ENCODE data around the gene ADCYAP1.

Gene ADCYAP1

DNA sequence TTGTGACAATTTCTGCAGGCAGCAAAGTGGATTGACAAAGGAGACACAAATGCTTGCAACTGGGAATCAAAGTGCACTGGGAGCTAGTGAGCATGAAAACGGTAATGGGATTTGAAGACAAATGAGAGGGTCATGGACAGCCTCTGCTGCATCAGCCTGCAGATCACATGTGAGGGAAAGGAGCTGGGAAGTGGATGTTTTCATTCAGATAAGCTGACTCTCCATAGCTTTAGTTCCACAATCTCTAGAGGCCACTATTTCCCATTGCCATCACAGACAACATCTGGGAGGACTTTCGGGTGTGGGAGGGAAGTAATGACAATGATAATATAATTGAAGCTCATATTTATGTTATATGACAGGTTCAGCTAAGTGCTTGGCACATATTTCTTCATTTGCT lies 28.4 kb downstream of the ADCYAP1 start:
- Mint-ChIP-seq H3K9me3 (no peaks in the 10 kb centered on the region), H3K36me3 (ENCODE audit: low read depth) (no peaks in the 10 kb centered on the region), H3K27me3 (no peaks in the 10 kb centered on the region), H3K27ac (no peak overlapping the region), H3K4me3 (no peak overlapping the region), H3K4me1 (no peaks in the 10 kb centered on the region)
- no peak for DNase-seq
- ATAC-seq, result no peak

DNA sequence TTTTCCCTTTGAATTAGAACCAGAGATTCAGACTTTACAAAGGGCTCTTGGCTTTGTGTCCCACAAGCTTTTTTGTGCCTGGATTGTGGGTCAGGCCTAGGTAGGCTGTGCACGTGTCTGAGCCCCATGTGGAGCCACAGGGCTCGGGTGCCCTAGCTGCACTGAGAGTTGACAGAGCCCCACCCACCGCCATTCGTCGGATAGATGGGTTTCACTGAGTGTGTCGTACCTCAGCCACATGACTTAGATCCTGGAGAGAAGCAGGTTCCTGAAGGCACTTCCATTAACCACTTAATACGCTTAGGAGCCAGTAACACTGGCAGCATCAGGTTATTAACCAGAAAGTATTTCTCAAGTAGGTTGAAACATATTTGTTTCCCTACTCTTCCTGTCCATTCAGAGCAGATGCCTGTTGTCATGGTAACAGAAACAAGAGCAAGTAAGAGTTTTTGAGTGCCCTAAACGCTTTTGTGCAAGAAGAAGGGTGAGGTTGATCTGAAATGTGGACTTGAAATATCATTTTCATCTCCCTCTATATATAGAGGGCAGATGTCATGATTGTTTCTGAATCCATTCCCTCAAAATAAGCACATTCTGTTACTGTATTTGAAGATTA lies 30.0 kb downstream of the ADCYAP1 start:
- no peak for ATAC-seq
- no peaks in the 10 kb centered on the region for H3K27me3 Mint-ChIP-seq
- no peaks in the 10 kb centered on the region for H3K36me3 Mint-ChIP-seq (ENCODE audit: low read depth)
- H3K27ac Mint-ChIP-seq, result no peak overlapping the region
- no peak for DNase-seq
- H3K4me1 Mint-ChIP-seq, result no peaks in the 10 kb centered on the region
- no peaks in the 10 kb centered on the region for H3K9me3 Mint-ChIP-seq
- H3K4me3 Mint-ChIP-seq, result no peak overlapping the region

DNA sequence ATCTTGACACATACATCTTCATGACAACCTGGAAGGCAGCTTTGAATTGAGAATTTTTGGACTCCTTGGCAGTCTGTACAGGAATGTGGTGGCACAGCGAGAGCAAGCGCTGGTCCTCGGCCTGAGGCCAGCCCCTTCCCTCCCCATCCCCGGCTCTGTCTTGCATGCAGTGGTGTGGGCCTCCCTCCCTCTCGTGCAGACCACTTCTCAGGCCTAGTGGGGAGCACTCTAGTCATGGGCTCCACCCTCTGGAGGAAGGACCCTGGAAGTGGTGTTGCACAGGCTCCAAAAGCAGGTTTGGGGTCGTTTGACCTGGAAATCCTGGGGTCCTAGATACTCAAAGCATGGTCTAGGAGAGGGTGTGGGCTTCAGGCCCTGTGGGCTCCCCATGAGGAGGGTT lies 32.3 kb downstream of the ADCYAP1 start:
- Mint-ChIP-seq H3K9me3 (no peaks in the 10 kb centered on the region), H3K27me3 (no peaks in the 10 kb centered on the region), H3K4me1 (no peaks in the 10 kb centered on the region), H3K36me3 (ENCODE audit: low read depth) (no peaks in the 10 kb centered on the region), H3K27ac (no peak overlapping the region), H3K4me3 (no peak overlapping the region)
- DNase-seq (no peak), ATAC-seq (no peak)

DNA sequence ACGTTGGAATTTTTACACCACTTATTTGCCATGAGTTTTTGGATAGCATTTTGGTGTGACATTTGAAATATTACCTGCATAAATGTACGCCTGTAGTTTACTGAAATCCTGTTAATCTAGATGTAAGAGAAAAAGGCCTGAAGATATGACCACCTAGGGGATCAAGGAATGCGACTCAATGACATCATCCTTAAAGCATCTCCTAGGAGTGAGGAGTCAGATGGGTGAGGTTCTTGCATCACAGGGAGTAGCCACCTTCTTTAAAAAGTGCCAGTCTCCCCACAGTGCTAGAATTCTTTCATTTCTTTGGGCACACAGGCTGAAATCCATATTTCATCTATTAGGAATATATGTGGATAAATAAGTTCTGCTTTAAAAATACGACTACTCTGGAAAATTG lies 34.5 kb downstream of the ADCYAP1 start:
- DNase-seq (no peak), ATAC-seq (no peak)
- H3K27ac Mint-ChIP-seq, result no peak overlapping the region
- no peaks in the 10 kb centered on the region for H3K36me3 Mint-ChIP-seq (ENCODE audit: low read depth)
- H3K27me3 Mint-ChIP-seq, result no peaks in the 10 kb centered on the region
- H3K4me3 Mint-ChIP-seq, result no peak overlapping the region
- no peaks in the 10 kb centered on the region for H3K9me3 Mint-ChIP-seq
- H3K4me1 Mint-ChIP-seq, result no peaks in the 10 kb centered on the region

GRCh38 chr18:939958-940357 lies 35.3 kb downstream of the ADCYAP1 start:
- no peak for DNase-seq
- no peak overlapping the region for H3K4me3 Mint-ChIP-seq
- H3K27ac Mint-ChIP-seq, result no peak overlapping the region
- no peaks in the 10 kb centered on the region for H3K4me1 Mint-ChIP-seq
- no peaks in the 10 kb centered on the region for H3K9me3 Mint-ChIP-seq
- no peaks in the 10 kb centered on the region for H3K36me3 Mint-ChIP-seq (ENCODE audit: low read depth)
- ATAC-seq, result no peak
- H3K27me3 Mint-ChIP-seq, result no peaks in the 10 kb centered on the region

GRCh38 chr18:941331-941730 lies 36.7 kb downstream of the ADCYAP1 start:
- H3K4me3 Mint-ChIP-seq, result no peak overlapping the region
- H3K4me1 Mint-ChIP-seq, result no peaks in the 10 kb centered on the region
- H3K27ac Mint-ChIP-seq, result no peak overlapping the region
- ATAC-seq (no peak), DNase-seq (no peak)
- no peaks in the 10 kb centered on the region for H3K27me3 Mint-ChIP-seq
- no peaks in the 10 kb centered on the region for H3K9me3 Mint-ChIP-seq
- H3K36me3 Mint-ChIP-seq (ENCODE audit: low read depth), result no peaks in the 10 kb centered on the region

DNA sequence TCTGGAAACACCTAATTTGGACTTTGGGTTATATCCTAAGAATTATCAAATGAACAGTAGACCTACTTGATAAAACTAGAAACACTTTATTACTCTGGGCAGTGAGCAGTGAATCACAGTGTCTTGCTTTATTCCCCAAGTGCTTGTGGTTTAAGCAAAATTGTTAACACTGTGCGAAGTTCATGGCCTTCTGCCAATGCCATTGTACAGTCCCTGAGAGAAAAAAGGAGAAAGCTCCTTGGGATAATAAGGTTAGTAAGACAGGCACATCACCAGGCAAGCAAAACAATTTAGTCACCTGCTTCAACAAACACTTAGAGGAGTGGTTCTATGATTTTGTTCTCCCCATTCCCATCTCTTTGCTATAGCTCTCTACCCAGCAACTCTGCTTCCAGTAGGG lies 39.8 kb downstream of the ADCYAP1 start:
- no peaks in the 10 kb centered on the region for H3K36me3 Mint-ChIP-seq (ENCODE audit: low read depth)
- peaks cover 4% of the 10 kb centered on the region for H3K27me3 Mint-ChIP-seq
- ATAC-seq (no peak), DNase-seq (no peak)
- H3K27ac Mint-ChIP-seq, result no peak overlapping the region
- no peaks in the 10 kb centered on the region for H3K9me3 Mint-ChIP-seq
- H3K4me1 Mint-ChIP-seq, result no peaks in the 10 kb centered on the region
- no peak overlapping the region for H3K4me3 Mint-ChIP-seq

DNA sequence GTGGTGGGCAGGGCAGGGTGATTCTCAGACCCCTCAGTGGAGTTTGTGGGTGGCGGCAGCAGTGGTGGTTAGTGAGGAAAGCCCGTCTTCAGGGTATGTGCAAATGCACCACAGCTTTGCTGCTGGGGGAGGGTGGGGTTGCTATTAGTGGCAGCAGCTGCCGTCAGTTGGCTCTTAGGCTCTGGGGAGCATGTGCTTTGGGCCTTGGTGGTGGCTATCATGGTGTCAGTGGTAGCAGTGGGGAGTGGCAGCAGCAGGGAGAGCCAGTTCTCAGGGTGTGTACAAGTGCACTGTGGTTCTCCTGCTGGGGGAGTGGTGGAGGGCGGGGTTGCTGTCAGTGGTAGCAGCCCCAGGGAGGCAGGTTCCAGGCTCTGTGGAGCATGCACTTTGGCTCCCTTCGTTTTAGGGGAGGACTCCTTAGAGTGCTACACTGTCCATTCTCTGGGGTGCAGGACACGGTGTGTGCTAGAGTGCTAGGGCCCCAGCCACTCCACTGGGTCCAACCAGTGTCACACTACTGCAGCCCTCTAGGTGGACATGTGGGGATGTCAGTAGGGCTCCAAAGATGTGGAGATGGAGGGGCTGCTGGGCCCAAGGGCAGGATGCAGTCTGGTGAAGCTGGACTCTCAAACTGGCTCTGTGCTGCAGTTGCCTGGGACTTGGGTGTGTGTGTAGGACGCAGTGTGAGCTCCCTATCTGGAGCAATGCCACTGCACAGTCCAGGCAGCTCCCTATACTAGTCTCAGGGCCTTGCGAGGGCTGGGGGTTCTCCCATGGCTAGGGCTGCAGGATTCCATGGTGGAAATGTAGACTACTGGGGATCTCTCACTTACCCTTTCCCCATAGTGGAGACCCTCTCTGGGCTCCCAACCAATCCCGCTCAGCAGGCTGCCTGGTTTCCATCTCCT lies 45.3 kb downstream of the ADCYAP1 start:
- no peaks in the 10 kb centered on the region for H3K4me1 Mint-ChIP-seq
- no peak for DNase-seq
- peaks cover 9% of the 10 kb centered on the region for H3K27me3 Mint-ChIP-seq
- H3K27ac Mint-ChIP-seq, result no peak overlapping the region
- H3K9me3 Mint-ChIP-seq, result no peaks in the 10 kb centered on the region
- no peak overlapping the region for H3K4me3 Mint-ChIP-seq
- ATAC-seq, result no peak
- H3K36me3 Mint-ChIP-seq (ENCODE audit: low read depth), result no peaks in the 10 kb centered on the region

DNA sequence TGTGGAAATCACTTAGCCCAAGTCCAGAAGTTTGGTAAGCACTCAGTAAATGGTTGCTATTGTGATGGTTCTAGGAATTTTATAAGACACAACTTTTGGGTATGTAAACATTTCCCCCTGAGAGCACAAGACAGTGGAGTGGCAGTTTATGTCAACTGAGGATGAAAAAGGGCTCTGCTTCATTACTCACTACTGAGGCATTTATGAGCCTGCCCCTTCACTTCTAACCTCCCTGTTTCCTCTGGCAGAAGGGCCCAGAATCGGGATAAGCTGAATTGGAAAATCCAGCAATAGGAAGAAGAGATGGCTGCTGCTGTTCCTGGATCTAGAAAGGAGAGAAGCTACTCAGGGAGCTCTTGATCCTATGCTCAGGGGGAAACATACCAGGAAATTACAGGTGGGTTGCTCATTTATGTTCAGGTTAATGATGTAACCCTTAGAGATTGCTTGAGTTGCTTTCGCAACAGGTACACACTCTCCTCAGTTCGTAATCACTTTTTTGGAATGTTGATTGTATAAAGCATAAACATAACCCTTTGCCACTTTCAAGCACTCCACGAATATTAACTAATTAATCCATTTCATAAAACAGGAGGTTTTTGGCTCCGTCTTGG lies 46.3 kb downstream of the ADCYAP1 start:
- Mint-ChIP-seq H3K27me3 (peaks cover 9% of the 10 kb centered on the region), H3K4me3 (no peak overlapping the region), H3K9me3 (no peaks in the 10 kb centered on the region), H3K36me3 (ENCODE audit: low read depth) (no peaks in the 10 kb centered on the region), H3K27ac (no peak overlapping the region), H3K4me1 (no peaks in the 10 kb centered on the region)
- ATAC-seq (no peak), DNase-seq (no peak)

DNA sequence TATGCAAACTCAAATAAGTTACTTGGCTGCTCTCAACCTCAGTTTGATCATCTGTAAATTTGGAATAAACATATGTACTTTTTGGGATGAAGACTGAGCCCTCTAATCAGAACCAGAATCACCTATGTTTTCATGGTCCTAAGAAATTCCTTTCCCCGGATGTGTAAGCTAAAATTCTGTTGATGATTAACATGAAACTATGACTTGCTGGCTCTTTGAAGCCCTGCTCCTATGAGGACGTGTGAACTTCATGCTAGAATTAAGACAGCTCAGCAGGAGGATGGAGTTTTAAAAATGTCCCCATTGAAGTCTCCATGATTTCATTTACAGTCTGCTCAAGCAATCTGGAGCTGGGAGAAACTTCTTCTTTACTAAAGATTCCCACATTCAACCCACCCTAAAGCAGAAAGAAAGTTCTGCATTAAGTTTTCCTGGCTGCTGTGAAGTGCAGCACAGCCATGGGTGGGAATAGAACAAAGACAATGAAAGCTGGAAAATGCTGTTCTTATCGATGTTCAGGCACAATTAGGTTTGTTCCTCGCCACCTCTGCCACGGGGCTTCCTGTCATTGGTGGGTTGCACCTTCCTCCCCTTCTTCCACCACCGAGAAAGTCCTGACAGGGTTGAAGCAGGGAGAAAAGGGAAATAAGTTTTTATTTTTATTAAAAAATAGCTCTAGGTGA lies 50.9 kb downstream of the ADCYAP1 start:
- Mint-ChIP-seq H3K4me1 (no peaks in the 10 kb centered on the region), H3K36me3 (ENCODE audit: low read depth) (no peaks in the 10 kb centered on the region), H3K27ac (no peak overlapping the region), H3K4me3 (no peak overlapping the region), H3K9me3 (no peaks in the 10 kb centered on the region), H3K27me3 (peaks cover 6% of the 10 kb centered on the region)
- no peak for DNase-seq
- no peak for ATAC-seq

GRCh38 chr18:957829-958228 lies 53.2 kb downstream of the ADCYAP1 start:
- Mint-ChIP-seq H3K27me3 (peaks cover 11% of the 10 kb centered on the region), H3K27ac (no peak overlapping the region), H3K9me3 (no peaks in the 10 kb centered on the region), H3K36me3 (ENCODE audit: low read depth) (no peaks in the 10 kb centered on the region), H3K4me1 (peaks cover 2% of the 10 kb centered on the region), H3K4me3 (no peak overlapping the region)
- DNase-seq (no peak), ATAC-seq (no peak)

DNA sequence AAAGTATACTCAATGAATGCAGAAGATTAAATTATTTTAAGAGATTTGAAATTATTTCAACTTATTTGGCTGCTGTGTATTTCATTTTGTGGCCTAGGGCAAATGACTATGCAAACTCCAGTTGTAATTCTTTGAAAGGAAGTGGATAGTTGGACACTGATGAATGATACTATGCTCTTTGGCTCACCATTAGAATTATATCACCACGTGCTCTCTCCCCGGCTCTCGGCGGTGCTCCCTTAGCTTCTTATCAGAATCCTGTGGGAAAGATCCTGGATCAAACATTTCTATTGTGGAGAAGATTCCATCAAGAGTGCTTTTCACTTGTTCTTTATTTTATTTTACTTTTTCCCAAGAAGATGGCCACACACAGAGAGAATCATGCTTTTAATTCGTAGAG lies 55.2 kb downstream of the ADCYAP1 start:
- Mint-ChIP-seq H3K9me3 (no peaks in the 10 kb centered on the region), H3K36me3 (ENCODE audit: low read depth) (no peaks in the 10 kb centered on the region), H3K27me3 (peaks cover 8% of the 10 kb centered on the region), H3K27ac (no peak overlapping the region), H3K4me3 (no peak overlapping the region), H3K4me1 (peaks cover 2% of the 10 kb centered on the region)
- no peak for DNase-seq
- ATAC-seq, result no peak

Measured in activated naive CD8-positive, alpha-beta T cell treated with anti-CD3 and anti-CD28 coated beads, Interleukin-2, amount 50 U/mL, for 24 hours (primary cell).